ENCODE data around the gene INHA. TPM values are rescaled to one million over a fixed set of nuclear protein-coding genes. Genes with fewer than 3 reads are reported as not detected.
A peak's percentile ranks its signal among the peaks of the same experiment; 100 is the strongest.

INHA gene, protein sequence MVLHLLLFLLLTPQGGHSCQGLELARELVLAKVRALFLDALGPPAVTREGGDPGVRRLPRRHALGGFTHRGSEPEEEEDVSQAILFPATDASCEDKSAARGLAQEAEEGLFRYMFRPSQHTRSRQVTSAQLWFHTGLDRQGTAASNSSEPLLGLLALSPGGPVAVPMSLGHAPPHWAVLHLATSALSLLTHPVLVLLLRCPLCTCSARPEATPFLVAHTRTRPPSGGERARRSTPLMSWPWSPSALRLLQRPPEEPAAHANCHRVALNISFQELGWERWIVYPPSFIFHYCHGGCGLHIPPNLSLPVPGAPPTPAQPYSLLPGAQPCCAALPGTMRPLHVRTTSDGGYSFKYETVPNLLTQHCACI
- total RNA-seq, result 0.20 TPM

GRCh38 chr2:219572237-219573001, at the start of gene INHA:
Gene INHA (plus strand): TSS chr2:219572310. CDS start chr2:219572375, 65 bp downstream.
- ATAC-seq (no peak), DNase-seq (ENCODE audit: low spot score) (no peak)

DNA sequence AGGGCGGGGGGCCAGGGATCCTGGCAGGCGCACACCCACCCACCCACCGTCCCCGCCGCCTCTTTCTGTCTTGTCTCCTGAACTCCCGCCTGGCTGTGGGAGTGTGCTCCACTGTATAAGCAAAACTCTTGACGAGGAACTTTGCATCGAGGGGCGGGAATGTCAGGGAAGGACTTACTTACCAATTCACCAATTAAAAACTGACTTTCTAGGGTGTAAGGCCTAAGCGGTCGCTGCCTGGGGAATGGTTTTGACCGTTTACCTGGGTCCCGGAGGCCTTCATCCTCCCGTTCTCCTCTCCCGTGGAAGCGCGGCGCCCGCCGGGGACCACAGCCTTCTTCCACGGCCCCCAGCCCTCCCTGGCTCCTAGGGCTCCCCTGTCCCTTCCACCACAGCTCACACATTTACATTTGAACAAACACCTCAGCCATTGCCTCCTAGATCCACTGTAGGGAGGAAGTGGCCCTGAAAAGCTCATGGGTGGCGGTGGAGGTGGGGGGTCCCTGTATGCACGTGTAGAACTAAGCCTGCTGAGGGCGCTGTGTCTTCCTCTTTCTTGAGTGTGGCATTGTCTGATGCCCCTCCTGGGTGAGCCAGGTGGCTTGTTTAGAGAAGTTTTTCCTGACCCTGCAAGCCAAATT, 49.0 kb upstream of the INHA start:
- DNase-seq (ENCODE audit: low spot score), result no peak

DNA sequence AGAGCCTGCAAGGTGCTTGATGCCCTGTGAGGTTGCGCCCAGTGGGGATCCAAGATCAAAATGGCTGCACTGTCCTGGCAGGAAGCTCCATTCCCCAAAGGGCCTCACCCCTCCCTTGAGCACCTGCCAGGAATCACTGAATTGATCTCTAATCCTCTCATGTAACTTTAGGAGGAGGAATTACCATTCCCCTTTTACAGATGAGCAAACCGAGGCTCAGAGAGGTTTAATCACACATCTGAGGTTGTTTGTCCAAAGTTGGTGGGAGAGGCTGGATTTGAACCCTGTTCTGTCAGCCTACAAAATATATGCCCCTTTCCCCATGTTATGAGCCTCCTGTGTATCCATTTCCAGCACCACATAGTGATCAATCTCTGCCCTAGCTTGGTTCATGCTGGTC, 47.3 kb upstream of the INHA start:
- DNase-seq (ENCODE audit: low spot score), result no peak
- no peak for ATAC-seq

More for the DNA sequence above, 49.0 kb upstream of the INHA start:
- no peak for ATAC-seq

DNA sequence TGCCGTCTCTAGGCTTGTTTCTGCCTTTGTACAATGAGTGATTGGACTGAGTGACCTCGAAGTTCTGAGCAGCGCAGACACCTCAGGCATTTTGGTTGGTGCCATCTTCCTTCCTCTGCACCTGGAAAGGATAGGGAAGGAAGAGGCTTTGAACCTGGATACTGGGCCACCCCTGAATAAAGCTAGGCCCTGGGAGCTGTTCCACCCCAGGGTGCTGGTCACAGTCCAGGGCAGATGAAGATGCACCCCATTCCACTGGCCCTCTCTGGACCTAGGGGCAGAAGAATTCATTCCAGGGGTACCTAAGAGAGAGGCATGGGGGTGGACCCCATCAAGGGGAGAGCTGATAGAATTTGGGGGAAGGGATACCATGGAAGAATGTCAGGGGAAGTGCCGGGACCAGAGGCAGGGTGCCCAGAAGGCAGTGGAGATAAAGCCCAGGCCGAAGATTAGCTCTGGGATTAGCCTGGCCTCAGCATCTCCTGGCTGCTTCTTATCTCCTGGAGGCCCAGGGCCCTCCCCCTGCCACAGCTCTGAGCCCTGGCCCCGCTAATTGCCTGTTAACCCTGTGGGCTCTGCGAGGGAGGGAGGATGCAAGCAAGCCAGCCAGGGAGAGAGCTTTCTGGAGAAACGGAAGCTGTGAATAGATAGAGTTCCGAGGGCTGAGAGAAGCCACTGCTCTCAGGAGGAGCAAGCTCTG, 46.4 kb upstream of the INHA start:
- ATAC-seq (no peak), DNase-seq (ENCODE audit: low spot score) (no peak)

GRCh38 chr2:219526320-219527075, 45.6 kb upstream of the INHA start:
- DNase-seq (ENCODE audit: low spot score) (no peak), ATAC-seq (no peak)

- no peak for DNase-seq (ENCODE audit: low spot score)
- peak; percentile 66 for ATAC-seq
These were observed 45.1 kb upstream of the INHA start for GRCh38 chr2:219527076-219527394.

GRCh38 chr2:219527472-219527871, 44.6 kb upstream of the INHA start:
- DNase-seq (ENCODE audit: low spot score), result no peak
- ATAC-seq, result no peak

DNA sequence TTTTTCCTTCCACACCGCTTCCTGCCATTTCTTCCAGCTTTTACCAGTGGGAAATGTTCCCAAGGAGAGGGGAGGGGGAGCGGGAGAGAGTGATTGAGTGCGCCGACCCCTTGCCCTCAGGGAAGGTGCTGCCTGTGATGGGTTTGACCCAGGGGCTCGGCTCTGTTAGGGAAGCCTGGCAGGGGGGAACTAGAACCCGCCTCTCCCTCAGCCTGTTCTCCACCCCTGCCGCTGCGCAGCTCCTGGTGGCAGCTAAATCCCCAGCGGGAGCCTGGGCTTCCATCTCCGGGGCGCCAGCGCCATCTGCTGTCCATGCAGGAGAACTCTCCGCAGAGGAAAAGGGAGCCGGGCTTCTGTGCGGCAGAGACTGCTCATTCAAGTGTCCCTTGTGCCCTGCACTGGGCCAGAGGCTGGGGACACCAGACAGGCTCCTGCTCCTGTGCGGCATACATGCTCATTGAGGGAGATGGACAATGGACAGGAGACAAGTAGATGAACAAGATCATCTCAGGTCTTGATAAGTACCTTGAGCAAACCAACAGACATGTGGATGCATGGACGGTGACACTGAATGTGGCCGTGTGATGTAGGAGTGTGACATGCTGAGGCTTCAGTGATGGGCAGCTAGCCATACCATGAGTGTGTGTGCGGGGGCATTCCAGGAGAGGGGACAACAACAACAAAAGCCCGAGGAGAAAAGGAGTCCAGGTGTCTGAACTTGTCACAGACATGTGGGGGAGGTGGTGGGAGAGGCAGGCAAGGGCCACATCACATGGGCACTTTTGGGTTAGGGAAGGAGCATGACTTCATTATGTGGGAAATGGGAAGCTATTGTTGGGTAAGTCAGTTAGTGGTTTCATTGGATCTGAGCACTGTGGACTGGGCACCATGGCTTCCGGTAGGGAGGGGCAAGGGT, 41.8 kb upstream of the INHA start:
- DNase-seq (ENCODE audit: low spot score), result peak; percentile 87
- peak; percentile 98 for ATAC-seq

DNA sequence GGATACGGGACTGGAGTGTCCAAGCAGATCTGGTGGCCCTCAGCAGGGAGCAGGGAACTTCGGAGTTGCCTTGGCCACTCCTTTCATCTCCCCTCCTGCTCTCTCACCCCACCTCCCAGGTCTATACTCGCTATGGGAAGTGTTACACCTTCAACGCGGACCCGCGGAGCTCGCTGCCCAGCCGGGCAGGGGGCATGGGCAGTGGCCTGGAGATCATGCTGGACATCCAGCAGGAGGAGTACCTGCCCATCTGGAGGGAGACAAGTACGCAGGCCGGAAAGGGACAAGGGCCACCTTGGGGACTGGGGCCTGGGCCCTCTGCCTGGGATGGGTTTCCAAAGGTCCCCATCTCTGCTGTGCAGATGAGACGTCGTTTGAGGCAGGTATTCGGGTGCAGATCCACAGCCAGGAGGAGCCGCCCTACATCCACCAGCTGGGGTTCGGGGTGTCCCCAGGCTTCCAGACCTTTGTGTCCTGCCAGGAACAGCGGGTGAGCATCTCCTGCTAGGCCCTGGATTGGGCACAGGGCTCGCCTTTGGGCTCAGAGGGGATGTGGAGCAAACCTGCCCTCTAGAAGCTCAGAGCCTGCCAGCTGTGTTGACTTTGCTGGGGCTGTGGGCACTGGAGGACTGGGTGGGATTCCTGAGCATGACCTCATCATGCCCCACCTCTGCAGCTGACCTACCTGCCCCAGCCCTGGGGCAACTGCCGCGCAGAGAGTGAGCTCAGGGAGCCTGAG, 40.3 kb upstream of the INHA start:
- no peak for ATAC-seq
- no peak for DNase-seq (ENCODE audit: low spot score)

DNA sequence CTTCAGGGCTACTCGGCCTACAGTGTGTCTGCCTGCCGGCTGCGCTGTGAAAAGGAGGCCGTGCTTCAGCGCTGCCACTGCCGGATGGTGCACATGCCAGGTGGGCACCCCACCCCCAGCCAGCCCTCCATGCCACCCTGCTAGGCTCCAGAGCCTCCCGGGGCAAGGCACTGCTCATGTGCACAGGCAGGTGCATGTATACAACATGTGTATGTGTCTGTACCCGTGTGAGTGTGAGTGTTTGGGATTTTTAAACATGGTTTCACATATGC, 39.8 kb upstream of the INHA start:
- ATAC-seq, result no peak

DNA sequence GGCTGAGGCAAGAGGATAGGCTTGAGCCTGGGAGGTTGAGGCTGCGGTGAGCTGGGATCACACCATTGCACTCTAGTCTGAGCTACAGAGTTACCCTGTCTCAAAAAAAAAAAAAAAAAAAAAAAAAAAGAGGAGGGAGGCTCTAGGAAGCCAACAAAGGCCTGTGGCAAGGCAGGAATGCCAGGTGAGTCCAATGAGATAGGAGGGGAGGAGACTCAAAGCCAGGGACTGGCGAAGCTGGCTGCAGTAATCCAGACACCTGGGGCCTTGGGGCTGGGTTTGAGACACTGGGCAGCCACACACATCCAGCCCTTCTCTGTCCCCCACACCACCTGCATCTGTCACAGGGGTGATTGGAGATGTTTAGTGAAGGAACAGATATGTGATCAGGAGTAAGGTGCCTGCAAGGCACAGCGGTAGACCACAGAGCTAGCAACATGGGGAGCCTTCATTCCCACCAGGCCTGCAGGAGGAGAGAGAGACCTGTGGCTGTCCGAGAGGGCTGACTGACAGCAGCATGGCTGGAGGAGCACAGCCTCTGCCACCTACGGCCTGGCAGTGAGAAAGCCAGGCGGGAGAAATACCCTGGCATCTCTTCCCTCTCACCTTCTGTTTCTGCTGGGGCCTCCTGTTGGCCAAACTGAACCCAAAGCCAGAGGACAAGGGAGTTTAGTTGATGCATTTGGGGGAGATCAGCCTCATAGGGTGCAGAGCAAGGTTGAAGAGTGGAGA, 38.0 kb upstream of the INHA start:
- DNase-seq (ENCODE audit: low spot score), result no peak

More for the DNA sequence above, 39.8 kb upstream of the INHA start:
- DNase-seq (ENCODE audit: low spot score), result no peak

GRCh38 chr2:219536425-219536824, 35.7 kb upstream of the INHA start:
- ATAC-seq (no peak), DNase-seq (ENCODE audit: low spot score) (no peak)

More for the DNA sequence above, 38.0 kb upstream of the INHA start:
- no peak for ATAC-seq

DNA sequence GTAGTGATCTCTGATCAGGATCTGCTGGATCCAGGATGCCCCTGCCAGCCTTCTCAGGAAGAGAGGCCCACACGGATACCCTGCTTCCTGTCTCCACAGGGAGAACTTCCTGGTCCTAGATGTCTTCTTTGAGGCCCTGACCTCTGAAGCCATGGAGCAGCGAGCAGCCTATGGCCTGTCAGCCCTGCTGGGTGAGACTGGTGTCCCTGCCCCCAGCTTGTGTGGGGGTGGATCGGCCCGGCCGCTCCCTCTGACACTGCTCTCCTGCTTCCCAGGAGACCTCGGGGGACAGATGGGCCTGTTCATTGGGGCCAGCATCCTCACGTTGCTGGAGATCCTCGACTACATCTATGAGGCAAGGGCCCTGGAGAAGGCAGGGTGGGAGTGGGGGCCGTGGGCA, 35.1 kb upstream of the INHA start:
- DNase-seq (ENCODE audit: low spot score), result no peak

DNA sequence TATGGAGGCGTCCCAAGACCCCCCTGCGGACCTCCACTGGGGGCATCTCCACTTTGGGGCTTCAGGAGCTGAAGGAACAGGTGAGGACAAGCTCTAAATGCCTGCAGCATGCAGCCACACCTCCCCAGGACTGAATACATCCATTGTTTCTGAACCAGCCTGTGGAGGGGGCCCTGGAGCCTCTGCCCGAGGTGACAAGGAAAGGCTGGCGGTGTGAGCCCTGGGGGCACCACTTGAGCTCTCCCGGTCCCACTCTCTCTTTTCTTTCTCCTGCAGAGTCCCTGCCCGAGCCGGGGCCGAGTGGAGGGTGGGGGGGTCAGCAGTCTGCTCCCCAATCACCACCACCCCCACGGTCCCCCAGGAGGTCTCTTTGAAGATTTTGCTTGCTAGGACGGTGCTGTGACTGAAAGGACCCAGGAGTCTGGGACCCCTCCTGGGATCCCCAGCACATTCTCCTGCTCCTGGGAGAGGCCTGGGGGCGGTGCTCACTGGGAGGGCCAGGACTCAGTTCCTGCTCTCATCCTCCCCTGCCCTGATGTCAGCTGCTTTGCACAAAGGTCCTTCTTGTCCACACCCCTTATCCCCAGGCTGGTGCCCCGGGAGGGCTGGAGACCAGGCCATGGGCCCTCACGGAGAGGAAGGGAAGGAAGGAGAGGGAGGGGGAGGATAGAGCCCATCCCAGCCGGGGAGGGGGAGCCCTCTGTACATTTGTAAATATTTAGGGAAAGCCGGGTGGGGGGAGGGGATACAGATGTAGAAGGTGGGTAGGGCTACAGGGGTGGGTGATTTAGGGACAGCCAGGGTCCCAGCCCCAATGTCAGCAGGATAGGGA, 34.2 kb upstream of the INHA start:
- DNase-seq (ENCODE audit: low spot score) (no peak), ATAC-seq (no peak)

More for the DNA sequence above, 35.1 kb upstream of the INHA start:
- ATAC-seq, result no peak

DNA sequence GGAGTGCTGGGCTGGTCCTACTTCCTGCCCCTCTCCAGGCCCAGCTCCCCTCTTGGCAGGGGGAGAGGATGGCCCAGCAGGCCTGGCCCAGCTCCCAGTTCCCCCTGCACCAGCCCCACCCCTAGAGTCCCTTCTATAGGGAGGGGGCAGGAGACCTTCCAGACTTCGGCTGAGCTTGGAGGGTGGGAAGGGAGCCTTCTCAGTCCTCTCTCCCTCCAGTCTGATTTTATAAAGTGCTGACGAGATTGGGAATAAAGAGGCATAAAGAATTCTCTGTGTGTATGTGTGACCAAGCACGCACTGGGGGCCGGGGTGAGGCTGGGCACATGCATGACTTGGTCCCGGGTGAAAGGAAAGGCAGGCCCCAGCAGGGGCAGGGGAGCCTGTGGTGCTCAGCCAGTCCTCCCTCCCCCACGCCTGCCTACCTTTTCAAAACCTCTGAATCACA, 33.6 kb upstream of the INHA start:
- ATAC-seq, result no peak
- no peak for DNase-seq (ENCODE audit: low spot score)

- ATAC-seq (no peak), DNase-seq (ENCODE audit: low spot score) (no peak)
These were observed 32.9 kb upstream of the INHA start for GRCh38 chr2:219538956-219539788.
